K562 (cell line): ENCODE data around the gene KIF1A. TPM values are rescaled to one million over a fixed set of nuclear protein-coding genes. Genes with fewer than 3 reads are reported as not detected.
"Not testable (repeated sequence)": the region's sequence is repeated elsewhere in the genome, so short reads cannot be mapped to it uniquely, and the experiment has no call there.

Source experiments
- ATAC-seq: fragments of 200-7000 bp; cut with Tn5 transposase; 3 replicates; pipeline ENCODE4 v1.9.1; 2020; ENCODE audit warnings: moderate library complexity
- BruUV-seq: library from RNA; stranded (reverse); fragments of 400-500 nt; replicated peaks from 2 replicates; lab custom pipeline; 2021; lab: Mats Ljungman, UMichigan
- CTCF ChIA-PET: fragments of 300-600 bp; formaldehyde crosslinking; extraction: SDS; loops from one replicate; lab custom pipeline; 2021; ENCODE audit warnings: low intra/inter-chr PET ratio; lab: Yijun Ruan, JAX
- POLR2A ChIA-PET: fragments of 300-600, 350-650 bp; sonication (Branson Sonifier 250); formaldehyde crosslinking; extraction: SDS; loops from one replicate; lab custom pipeline; 2021; ENCODE audit warnings: antibody characterized with exemption, inconsistent platforms; lab: Yijun Ruan, JAX
- DNase-seq, 4 experiments: peaks; one replicate each; pipeline versions ENCODE4 v3.0.0 to v3.0.0-alpha.2; 2011 to 2018; ENCODE audit warnings: low spot score in 3 of 4, mixed read lengths in 3 of 4; ENCODE audit errors: extremely low read depth in 1 of 4
- FAIRE-seq: peaks from 2 replicates; lab custom pipeline; 2011; peaks lifted over from hg19 to GRCh38; lab: Jason Lieb, UNC
- H2AFZ ChIP-seq: 2 replicates; pipeline ENCODE4 v1.6.0; 2011; ENCODE audit warnings: low read depth, low read length, control low read depth, inconsistent platforms
- H3K27ac ChIP-seq: fragments of 200-600 bp; 3 replicates; pipeline ENCODE4 v1.8.0; 2011; ENCODE audit warnings: low read depth, mild to moderate bottlenecking, control low read depth, inconsistent platforms, low read length, moderate library complexity, mixed read lengths; ENCODE audit errors: extremely low read depth
- H3K27me3 ChIP-seq, 2 experiments: fragments of 300-600 bp in 1 of 2; 2 replicates in 1 of 2; 3 replicates in 1 of 2; pipeline versions ENCODE4 v1.6.0 to v1.8.0; 2011; ENCODE audit warnings: inconsistent platforms in 2 of 2, low read length in 2 of 2, mild to moderate bottlenecking in 1 of 2, mixed read lengths in 1 of 2, moderate library complexity in 1 of 2; ENCODE audit not compliant: control insufficient read depth in 2 of 2, insufficient read depth in 2 of 2
- H3K36me3 ChIP-seq: fragments of 300-600 bp; 3 replicates; pipeline ENCODE4 v1.8.0; 2011; ENCODE audit warnings: mild to moderate bottlenecking, low read length, inconsistent platforms; ENCODE audit not compliant: control insufficient read depth, insufficient read depth
- H3K4me1 ChIP-seq, 2 experiments: fragments of 200-600 bp in 1 of 2; replicated peaks in 1 of 2; 2 replicates in 1 of 2; 3 replicates in 1 of 2; pipeline versions ENCODE4 v1.5.1 to v1.8.0; 2011; ENCODE audit warnings: inconsistent platforms in 2 of 2, low read length in 2 of 2, mild to moderate bottlenecking in 1 of 2, mixed read lengths in 1 of 2, moderate library complexity in 1 of 2; ENCODE audit not compliant: control insufficient read depth in 2 of 2, insufficient read depth in 2 of 2
- H3K4me2 ChIP-seq: 2 replicates; pipeline ENCODE4 v1.6.1; 2011; ENCODE audit warnings: low read length, control low read depth, inconsistent platforms, mixed read lengths; ENCODE audit not compliant: insufficient read depth
- H3K4me3 ChIP-seq: fragments of 200-600 bp; sonication (generic), shearing (Covaris generic); 2 replicates; pipeline ENCODE4 v1.5.1; 2016; ENCODE audit warnings: control low read depth, inconsistent platforms
- H3K79me2 ChIP-seq: fragments of 200-600 bp; 3 replicates; pipeline ENCODE4 v1.8.0; 2011; ENCODE audit warnings: low read length, inconsistent platforms; ENCODE audit not compliant: control insufficient read depth, insufficient read depth
- H3K9ac ChIP-seq, 2 experiments: 2 replicates each; pipeline versions ENCODE4 v1.6.0 to v1.6.1; 2011; ENCODE audit warnings: low read depth in 2 of 2, low read length in 2 of 2, control low read depth in 1 of 2, inconsistent platforms in 1 of 2, mild to moderate bottlenecking in 1 of 2, mixed read lengths in 1 of 2; ENCODE audit not compliant: insufficient read depth in 1 of 2
- H3K9me1 ChIP-seq: one replicate; pipeline ENCODE4 v1.6.0; 2011; ENCODE audit warnings: inconsistent platforms, mild to moderate bottlenecking, low read length, moderate library complexity; ENCODE audit not compliant: control insufficient read depth, insufficient read depth
- H3K9me3 ChIP-seq: replicated peaks from 2 replicates; pipeline ENCODE4 v1.5.1; 2011; ENCODE audit warnings: low read depth, low read length, inconsistent platforms; ENCODE audit not compliant: control insufficient read depth, insufficient read depth
- H4K20me1 ChIP-seq: replicated peaks from 2 replicates; pipeline ENCODE4 v1.6.1; 2011; ENCODE audit warnings: low read length, inconsistent platforms, mixed read lengths; ENCODE audit not compliant: control insufficient read depth, insufficient read depth
- WGBS: fragments of 100-300 bp; shearing (Covaris generic); methylation state at CpG from one replicate; pipeline ENCODE4 v1.1.6; 2016; ENCODE audit warnings: low coverage, mixed read lengths; ENCODE audit not compliant: insufficient coverage; ENCODE audit errors: missing lambda C conversion rate; 5-methylcytosine and 5-hydroxymethylcytosine counted together
- in situ Hi-C: fragments of 300-500 bp; cut with MboI; formaldehyde crosslinking; loops from 4 replicates; pipeline ENCODE4 v1.15.0; 2018; ENCODE audit warnings: inconsistent platforms, mixed read lengths
- intact Hi-C: fragments of 100-400 bp; cut with micrococcal nuclease; formaldehyde crosslinking; loops from 2 replicates; pipeline ENCODE4 v1.14.2; 2022
- polyA plus RNA-seq, 8 experiments: library from polyadenylated mRNA; depleted of rRNA in 4 of 8; stranded (reverse) in 5 of 8; unstranded in 3 of 8; fragments of >200 nt; fragmentation: Nextera tagmentation in 2 of 8; fragmentation: Illumina TruSeq in 1 of 8; extraction: Ambion mirVana in 2 of 8; extraction: Trizol in 1 of 8; gene quantifications; 2 replicates each; pipeline versions ENCODE4 v1.2.1 to v1.2.3, GENCODE V29; 2011 to 2014; ENCODE audit warnings: inconsistent platforms in 1 of 8, missing spikeins in 1 of 8
- total RNA-seq, 7 experiments: library from RNA; depleted of rRNA in 6 of 7; stranded (reverse); fragments of >200 nt in 6 of 7; fragmentation: Illumina TruSeq in 2 of 7; extraction: Trizol in 2 of 7; gene quantifications; 2 replicates each; pipeline versions ENCODE4 v1.2.1 to v1.2.3, GENCODE V29; 2011 to 2021; ENCODE audit warnings: low replicate concordance in 1 of 7

KIF1A gene
- total and polyA plus RNA-seq, 9 of the 15 experiments (the other 6 are each of a cell fraction or from before 2014, with no cell fraction given) = 0.07 to 1.4 (median 0.45) TPM; not detected in 2

- in situ Hi-C loops, H3K9me1 ChIP-seq, intact Hi-C loops, POLR2A ChIA-PET, H2AFZ ChIP-seq, BruUV-seq, H3K4me1 ChIP-seq, H3K4me2 ChIP-seq, H3K79me2 ChIP-seq, H3K4me3 ChIP-seq, CTCF ChIA-PET, H3K9me3 ChIP-seq, H3K27me3 ChIP-seq, H3K9ac ChIP-seq, H3K27ac ChIP-seq, FAIRE-seq, DNase-seq, ATAC-seq, H3K36me3 ChIP-seq, H4K20me1 ChIP-seq: not testable (repeated sequence)
- WGBS = no CpG with 5 or more reads among the region's 12 CpGs
Observed at GRCh38 chr2:240694304-240694703, 125.7 kb downstream of the KIF1A start.

GRCh38 chr2:240692583-240693561 lies 127.1 kb downstream of the KIF1A start:
- H3K9ac ChIP-seq, ATAC-seq: not testable (repeated sequence)

DNA sequence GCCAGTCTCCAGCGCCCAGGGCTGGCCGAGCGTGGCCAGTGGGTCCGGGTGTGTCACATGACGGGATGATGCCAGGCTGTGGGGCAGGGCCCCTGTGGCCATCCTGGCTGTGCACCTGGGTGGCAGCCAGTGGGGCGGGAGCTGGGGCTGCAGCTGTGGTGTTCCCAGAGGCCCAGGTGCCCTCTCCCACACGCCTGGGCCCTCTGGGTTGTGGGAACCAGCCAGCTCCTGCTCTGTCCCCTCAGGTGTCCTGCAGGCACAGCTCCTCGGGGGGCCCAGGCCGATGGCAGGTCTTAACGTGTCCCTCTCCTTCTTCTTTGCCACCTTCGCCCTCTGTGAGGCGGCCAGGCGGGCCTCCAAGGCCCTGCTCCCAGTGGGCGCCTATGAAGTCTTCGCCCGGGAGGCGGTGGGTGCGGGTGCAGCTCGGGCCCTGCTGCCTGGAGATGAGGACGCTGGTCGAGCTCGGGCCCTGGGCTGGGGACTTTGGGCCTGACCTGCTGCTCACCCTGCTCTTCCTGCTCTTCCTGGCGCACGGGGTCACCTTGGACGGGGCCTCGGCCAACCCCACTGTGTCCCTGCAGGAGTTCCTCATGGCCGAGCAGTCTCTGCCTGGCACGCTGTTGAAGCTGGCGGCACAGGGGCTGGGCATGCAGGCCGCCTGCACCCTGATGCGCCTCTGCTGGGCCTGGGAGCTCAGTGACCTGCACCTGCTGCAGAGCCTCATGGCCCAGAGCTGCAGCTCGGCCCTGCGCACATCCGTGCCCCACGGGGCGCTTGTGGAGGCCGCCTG lies 128.2 kb downstream of the KIF1A start, which contains the start of gene AQP12A:
AQP12A (plus strand) TSS at position 236 of the 790 bp plus-strand sequence; CDS start at position 284, 48 bp downstream.
- H3K4me1 ChIP-seq, H3K4me2 ChIP-seq, H4K20me1 ChIP-seq, CTCF ChIA-PET, H2AFZ ChIP-seq, H3K27ac ChIP-seq, in situ Hi-C loops, ATAC-seq, H3K9me1 ChIP-seq, intact Hi-C loops, H3K79me2 ChIP-seq, H3K36me3 ChIP-seq, POLR2A ChIA-PET, H3K9ac ChIP-seq, H3K9me3 ChIP-seq, FAIRE-seq, H3K4me3 ChIP-seq, BruUV-seq, DNase-seq: not testable (repeated sequence)
- 2% methylated on average over 17 of the region's 37 CpGs for WGBS
- peaks cover 0 to 16% of the 10 kb centered on the region in 2 experiments; a peak in 1 of 5 replicates for H3K27me3 ChIP-seq

More at GRCh38 chr2:240692583-240693561, 127.1 kb downstream of the KIF1A start:
- WGBS = 0% methylated on average over 6 of the region's 34 CpGs
- POLR2A ChIA-PET, H3K27ac ChIP-seq, H3K4me1 ChIP-seq, FAIRE-seq, H4K20me1 ChIP-seq, DNase-seq, H3K36me3 ChIP-seq, H3K79me2 ChIP-seq, H3K9me3 ChIP-seq, H2AFZ ChIP-seq, intact Hi-C loops, in situ Hi-C loops, BruUV-seq, H3K27me3 ChIP-seq, H3K4me2 ChIP-seq, H3K4me3 ChIP-seq, H3K9me1 ChIP-seq, CTCF ChIA-PET: not testable (repeated sequence)
